Esophagus squamous epithelium (tissue), 5 donors: ENCODE results near the gene PPA1. TPM values are rescaled to one million over a fixed set of nuclear protein-coding genes. Genes with fewer than 3 reads are reported as not detected.

ENCODE experiments used
- DNase-seq: peaks from one replicate; lab custom pipeline; 2025; lab: John Stamatoyannopoulos, UW
- H3K27ac ChIP-seq, 4 donors: fragments of 200-600 bp; sonication (generic); one replicate each; pipeline ENCODE4 v1.5.1; 2016 to 2019; ENCODE audit warnings: mild to moderate bottlenecking in 1 of 4
- H3K27me3 ChIP-seq, 4 donors: fragments of 200-600 bp; sonication (generic); 1 replicate in 3 of 4; 2 replicates in 1 of 4; pipeline versions ENCODE4 v1.5.1 to v1.6.0; 2017 to 2021; ENCODE audit warnings: antibody characterized with exemption in 1 of 4
- H3K36me3 ChIP-seq, 3 donors: fragments of 200-600 bp; sonication (generic); one replicate each; pipeline ENCODE4 v1.5.1; 2016 to 2019
- H3K4me1 ChIP-seq, 3 donors: fragments of 200-600 bp; sonication (generic); one replicate each; pipeline ENCODE4 v1.5.1; 2017 to 2019
- H3K4me3 ChIP-seq, 4 donors: fragments of 200-600 bp; sonication (generic); 1 replicate in 3 of 4; 2 replicates in 1 of 4; pipeline ENCODE4 v1.5.1; 2016 to 2019; ENCODE audit warnings: mild to moderate bottlenecking in 2 of 4, moderate library complexity in 1 of 4
- H3K9me3 ChIP-seq, 3 donors: fragments of 200-600 bp; sonication (generic); one replicate each; pipeline ENCODE4 v1.5.1; 2016 to 2019
- CTCF ChIP-seq, 6 experiments: fragments of 450-650 bp in 4 of 6; fragments of 200-600 bp in 2 of 6; sonication (generic) in 2 of 6; IDR thresholded peaks; one replicate each; pipeline ENCODE4 v1.5.1; 2016 to 2019; ENCODE audit warnings: antibody characterized with exemption in 6 of 6, mild to moderate bottlenecking in 4 of 6, moderate library complexity in 4 of 6
- POLR2A ChIP-seq, 4 donors: fragments of 450-650 bp; IDR thresholded peaks; one replicate each; pipeline ENCODE4 v1.6.1; 2017; ENCODE audit warnings: antibody characterized with exemption in 4 of 4, mild to moderate bottlenecking in 4 of 4, moderate library complexity in 3 of 4
- WGBS, 2 donors: methylation state at CpG; one replicate each; pipeline ENCODE4 v1.1.5; 2018; 5-methylcytosine and 5-hydroxymethylcytosine counted together
- intact Hi-C: fragments of 100-400 bp; cut with DNase I; formaldehyde crosslinking; loops from one replicate; pipeline ENCODE4 v1.15.0; 2022
- total RNA-seq, 4 donors: library from RNA; depleted of rRNA; stranded (reverse); fragments of >200 nt; gene quantifications; one replicate each; pipeline ENCODE4 v1.1.0, GENCODE V29; 2016
- donor health status: DM: yes; HTN: yes; CAD: no.

The PPA1 gene
- total RNA-seq, 4 donors from 2014 or later = 129 to 210 (median 157) TPM

GRCh38 chr10:70176441-70176840 is 56.8 kb downstream of the PPA1 start:
- H3K27me3 ChIP-seq = no peaks in the 10 kb centered on the region
- no peak overlapping the region for H3K4me3 ChIP-seq
- peaks cover 0 to 15% (median 3%) of the 10 kb centered on the region in 3 donors for H3K4me1 ChIP-seq
- WGBS, 2 donors = 85% methylated on average over 3 to 5 of the region's 6 CpGs
- TF ChIP-seq CTCF (IDR thresholded peaks at IDR 0.05) (no peak), POLR2A (IDR thresholded peaks at IDR 0.05) (no peak)
- H3K36me3 ChIP-seq = no peaks in the 10 kb centered on the region
- no peak overlapping the region for H3K27ac ChIP-seq
- intact Hi-C loops = no loop called here
- no peak for DNase-seq
- H3K9me3 ChIP-seq = peaks cover 0 to 8% (median 3%) of the 10 kb centered on the region in 3 donors

- Histone ChIP-seq H3K9me3 (peaks cover 0 to 8% (median 3%) of the 10 kb centered on the region in 3 donors), H3K27me3 (no peaks in the 10 kb centered on the region), H3K27ac (no peak overlapping the region), H3K36me3 (no peaks in the 10 kb centered on the region), H3K4me1 (peaks cover 0 to 21% (median 3%) of the 10 kb centered on the region in 3 donors), H3K4me3 (no peak overlapping the region)
- TF ChIP-seq POLR2A (IDR thresholded peaks at IDR 0.05) (no peak), CTCF (IDR thresholded peaks at IDR 0.05) (no peak)
- WGBS, 2 donors = 87 to 91% methylated on average over 3 of the region's 3 CpGs
- no peak for DNase-seq
- intact Hi-C loops = no loop called here
Measured at GRCh38 chr10:70175516-70175915, 57.7 kb downstream of the PPA1 start.

- Histone ChIP-seq H3K4me1 (peaks cover 2 to 26% (median 7%) of the 10 kb centered on the region in 3 donors), H3K36me3 (no peaks in the 10 kb centered on the region), H3K9me3 (no peaks in the 10 kb centered on the region), H3K27ac (peak overlapping the region; percentile 32 to 60 (median 40)), H3K27me3 (no peaks in the 10 kb centered on the region), H3K4me3 (no peak overlapping the region)
- intact Hi-C loops = no loop called here
- DNase-seq = no peak
- TF ChIP-seq POLR2A (IDR thresholded peaks at IDR 0.05) (no peak), CTCF (IDR thresholded peaks at IDR 0.05) (no peak)
- 35 to 48% methylated on average over 3 to 4 of the region's 4 CpGs for WGBS, 2 donors
Measured at GRCh38 chr10:70174058-70174741, 59.0 kb downstream of the PPA1 start.

- no peak for DNase-seq
Measured at GRCh38 chr10:70169649-70170364, 63.4 kb downstream of the PPA1 start.

More at GRCh38 chr10:70169649-70170364, 63.4 kb downstream of the PPA1 start:
- Histone ChIP-seq H3K27ac (peak overlapping the region; percentile 95 to 99 (median 95)), H3K4me1 (peaks cover 6 to 67% (median 24%) of the 10 kb centered on the region in 3 donors), H3K27me3 (no peaks in the 10 kb centered on the region), H3K4me3 (peak overlapping the region; percentile 77 to 99 (median 91)), H3K9me3 (no peaks in the 10 kb centered on the region), H3K36me3 (peaks cover 0 to 20% (median 0%) of the 10 kb centered on the region in 3 donors)
- TF ChIP-seq CTCF (IDR thresholded peaks at IDR 0.05) (no peak), POLR2A (IDR thresholded peaks at IDR 0.05) (no peak)
- 0 to 1% methylated on average over 18 to 21 of the region's 40 CpGs for WGBS, 2 donors
- intact Hi-C loops = no loop called here
